NOMO-1 (cell line): ENCODE measurements around the gene PIWIL1.

ENCODE experiments used
- DNase-seq, 2 experiments: peaks; one replicate each; lab custom pipeline; 2025; ENCODE audit not compliant: unreplicated experiment in 2 of 2; lab: John Stamatoyannopoulos, UW

The PIWIL1 gene

GRCh38 chr12:130337488-130338303, at the start of gene PIWIL1:
Gene PIWIL1 (plus strand): TSS chr12:130337887. CDS start chr12:130342592, 4,705 bp downstream.
- DNase-seq = no peak

GRCh38 chr12:130288206-130288605, 49.5 kb upstream of the PIWIL1 start:
- no peak for DNase-seq

- DNase-seq = no peak
Observed at GRCh38 chr12:130288691-130289090, 49.0 kb upstream of the PIWIL1 start.

- no peak for DNase-seq
Observed at GRCh38 chr12:130290114-130290513, 47.6 kb upstream of the PIWIL1 start.

GRCh38 chr12:130298322-130299021, 39.2 kb upstream of the PIWIL1 start:
- DNase-seq = no peak

GRCh38 chr12:130299574-130299973, 38.1 kb upstream of the PIWIL1 start:
- DNase-seq = no peak

GRCh38 chr12:130300090-130300489, 37.6 kb upstream of the PIWIL1 start:
- DNase-seq = no peak

GRCh38 chr12:130300737-130301535, 36.8 kb upstream of the PIWIL1 start:
- no peak for DNase-seq

- DNase-seq = no peak
Observed at GRCh38 chr12:130301559-130301958, 36.1 kb upstream of the PIWIL1 start.

GRCh38 chr12:130303781-130304180, 33.9 kb upstream of the PIWIL1 start:
- no peak for DNase-seq

- no peak for DNase-seq
Observed at GRCh38 chr12:130307859-130308258, 29.8 kb upstream of the PIWIL1 start.

- no peak for DNase-seq
Observed at GRCh38 chr12:130308393-130308792, 29.3 kb upstream of the PIWIL1 start.

- no peak for DNase-seq
Observed at GRCh38 chr12:130316251-130316650, 21.4 kb upstream of the PIWIL1 start.

GRCh38 chr12:130320536-130320935, 17.2 kb upstream of the PIWIL1 start:
- no peak for DNase-seq

- no peak for DNase-seq
Observed at GRCh38 chr12:130322263-130322662, 15.4 kb upstream of the PIWIL1 start.

GRCh38 chr12:130330685-130331084, 7.0 kb upstream of the PIWIL1 start:
- no peak for DNase-seq

GRCh38 chr12:130331146-130331545, 6.5 kb upstream of the PIWIL1 start:
- DNase-seq = no peak

GRCh38 chr12:130333341-130333740, 4.3 kb upstream of the PIWIL1 start:
- no peak for DNase-seq

- DNase-seq = no peak
Observed at GRCh38 chr12:130334399-130334798, 3.3 kb upstream of the PIWIL1 start.

- no peak for DNase-seq
Observed at GRCh38 chr12:130334937-130335336, 2.8 kb upstream of the PIWIL1 start.
